ENCODE results near the gene RPS8.
"Not testable (repeated sequence)": the region's sequence is repeated elsewhere in the genome, so short reads cannot be mapped to it uniquely, and the experiment has no call there.

Gene RPS8

GRCh38 chr1:44757420-44757819 lies 17.9 kb upstream of the RPS8 start:
- H3K27me3 ChIP-seq (replicated peaks; ENCODE audit: insufficient read depth, low read length), result no peaks in the 10 kb centered on the region
- no peak for TF ChIP-seq EZH2 (optimal IDR thresholded peaks at IDR 0.05; ENCODE audit: low read depth, low read length)
- no peak for TF ChIP-seq CTCF (IDR thresholded peaks at IDR 0.05; ENCODE audit: low read length)
- TF ChIP-seq EZH2phosphoT487 (IDR thresholded peaks at IDR 0.05; ENCODE audit: low read length), result no peak
- H3K4me1 ChIP-seq (ENCODE audit: low read length), result peaks cover 5% of the 10 kb centered on the region
- H3F3A ChIP-seq (ENCODE audit: insufficient read depth, low read length), result no peaks in the 10 kb centered on the region; the same call in 1 of the 2 replicates
- H3K9ac ChIP-seq (ENCODE audit: low read length), result no peak overlapping the region
- H3K27ac ChIP-seq (ENCODE audit: low read length), result no peak overlapping the region
- no peak overlapping the region for H3K4me3 ChIP-seq (ENCODE audit: low read length)
- DNase-seq, result peak; percentile 21
- peaks cover 11% of the 10 kb centered on the region; the same call in 1 of the 2 replicates for H3K79me2 ChIP-seq (ENCODE audit: low read length)
- H2AFZ ChIP-seq (ENCODE audit: low read length), result no peak overlapping the region
- peaks cover 17% of the 10 kb centered on the region for H3K36me3 ChIP-seq (replicated peaks; ENCODE audit: insufficient read depth, low read length)
- no peaks in the 10 kb centered on the region for H4K20me1 ChIP-seq (ENCODE audit: insufficient read depth, low read length)
- H3K9me2 ChIP-seq (replicated peaks; ENCODE audit: insufficient read depth, low read length), result no peaks in the 10 kb centered on the region
- no peaks in the 10 kb centered on the region for H3K9me3 ChIP-seq (replicated peaks; ENCODE audit: insufficient read depth, low read length)
- H3K4me2 ChIP-seq (ENCODE audit: low read depth, low read length), result no peak overlapping the region

DNA sequence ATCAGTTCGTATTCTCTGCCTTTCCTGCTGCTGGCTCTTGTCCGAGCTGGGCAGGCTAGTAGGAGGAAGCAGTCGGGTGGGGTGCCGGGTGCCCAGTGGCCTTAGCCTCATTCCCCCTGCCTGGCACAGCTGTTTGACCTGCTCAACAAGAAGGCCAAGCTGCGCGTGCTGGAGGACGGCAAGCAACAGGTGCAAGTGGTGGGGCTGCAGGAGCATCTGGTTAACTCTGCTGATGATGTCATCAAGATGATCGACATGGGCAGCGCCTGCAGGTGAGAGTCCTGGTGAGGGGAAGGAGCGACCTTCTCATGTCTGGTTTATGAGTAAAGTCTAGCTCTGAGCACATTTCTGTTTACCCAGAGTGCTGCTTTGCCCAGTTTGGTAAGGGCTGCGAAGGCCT lies 16.3 kb upstream of the RPS8 start:
- Histone ChIP-seq H3K27ac (ENCODE audit: low read length) (no peak overlapping the region), H4K20me1 (ENCODE audit: insufficient read depth, low read length) (no peaks in the 10 kb centered on the region), H3K9me3 (replicated peaks; ENCODE audit: insufficient read depth, low read length) (no peaks in the 10 kb centered on the region), H3K27me3 (replicated peaks; ENCODE audit: insufficient read depth, low read length) (no peaks in the 10 kb centered on the region), H2AFZ (ENCODE audit: low read length) (no peak overlapping the region), H3K9ac (ENCODE audit: low read length) (no peak overlapping the region), H3F3A (ENCODE audit: insufficient read depth, low read length) (no peaks in the 10 kb centered on the region), H3K79me2 (ENCODE audit: low read length) (no peaks in the 10 kb centered on the region; the same call in 1 of the 2 replicates), H3K4me3 (ENCODE audit: low read length) (no peak overlapping the region), H3K9me2 (replicated peaks; ENCODE audit: insufficient read depth, low read length) (no peaks in the 10 kb centered on the region), H3K4me1 (ENCODE audit: low read length) (peaks cover 5% of the 10 kb centered on the region), H3K4me2 (ENCODE audit: low read depth, low read length) (no peak overlapping the region), H3K36me3 (replicated peaks; ENCODE audit: insufficient read depth, low read length) (peaks cover 16% of the 10 kb centered on the region; the same call in 1 of the 2 replicates)
- DNase-seq, result no peak
- TF ChIP-seq EZH2phosphoT487 (IDR thresholded peaks at IDR 0.05; ENCODE audit: low read length) (no peak), EZH2 (optimal IDR thresholded peaks at IDR 0.05; ENCODE audit: low read depth, low read length) (no peak), CTCF (IDR thresholded peaks at IDR 0.05; ENCODE audit: low read length) (no peak)

DNA sequence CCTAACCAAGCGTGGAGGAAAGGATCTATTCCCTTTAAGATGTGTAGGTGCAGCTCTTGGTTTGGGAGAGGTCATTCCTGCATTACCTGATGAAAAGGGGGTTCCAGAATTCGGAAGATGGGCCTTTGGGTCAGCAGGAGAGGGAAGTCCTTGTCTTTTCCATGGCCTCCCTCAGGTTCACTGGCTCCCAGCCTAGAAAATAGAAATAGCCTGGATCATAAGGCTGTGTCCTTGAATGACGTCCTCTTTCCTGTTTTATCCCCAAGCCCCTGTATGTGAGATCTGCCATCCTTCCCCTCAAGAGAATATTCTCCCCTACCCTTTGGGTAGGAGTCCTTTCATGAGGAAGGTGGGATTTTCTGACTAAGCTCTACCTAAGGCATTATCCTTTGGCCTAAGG lies 14.5 kb upstream of the RPS8 start:
- Histone ChIP-seq H2AFZ (ENCODE audit: low read length) (no peak overlapping the region), H3K27ac (ENCODE audit: low read length) (no peak overlapping the region), H3K4me1 (ENCODE audit: low read length) (peaks cover 5% of the 10 kb centered on the region), H3K4me2 (ENCODE audit: low read depth, low read length) (no peak overlapping the region), H3K36me3 (replicated peaks; ENCODE audit: insufficient read depth, low read length) (peaks cover 13% of the 10 kb centered on the region; the same call in 1 of the 2 replicates), H3K79me2 (ENCODE audit: low read length) (no peaks in the 10 kb centered on the region; the same call in 1 of the 2 replicates), H3K9me2 (replicated peaks; ENCODE audit: insufficient read depth, low read length) (no peaks in the 10 kb centered on the region), H4K20me1 (ENCODE audit: insufficient read depth, low read length) (no peaks in the 10 kb centered on the region), H3K27me3 (replicated peaks; ENCODE audit: insufficient read depth, low read length) (no peaks in the 10 kb centered on the region), H3K9ac (ENCODE audit: low read length) (no peak overlapping the region), H3F3A (ENCODE audit: insufficient read depth, low read length) (no peaks in the 10 kb centered on the region), H3K4me3 (ENCODE audit: low read length) (no peak overlapping the region), H3K9me3 (replicated peaks; ENCODE audit: insufficient read depth, low read length) (no peaks in the 10 kb centered on the region)
- TF ChIP-seq EZH2phosphoT487 (IDR thresholded peaks at IDR 0.05; ENCODE audit: low read length) (no peak), CTCF (IDR thresholded peaks at IDR 0.05; ENCODE audit: low read length) (no peak), EZH2 (optimal IDR thresholded peaks at IDR 0.05; ENCODE audit: low read depth, low read length) (no peak)
- DNase-seq, result no peak

GRCh38 chr1:44766421-44766820 lies 8.9 kb upstream of the RPS8 start:
- not testable (repeated sequence) for H2AFZ ChIP-seq (ENCODE audit: low read length); H3K4me1 ChIP-seq (ENCODE audit: low read length); H3K27me3 ChIP-seq (replicated peaks; ENCODE audit: insufficient read depth, low read length); DNase-seq; H3K4me2 ChIP-seq (ENCODE audit: low read depth, low read length); H3K79me2 ChIP-seq (ENCODE audit: low read length); H4K20me1 ChIP-seq (ENCODE audit: insufficient read depth, low read length); H3F3A ChIP-seq (ENCODE audit: insufficient read depth, low read length); H3K4me3 ChIP-seq (ENCODE audit: low read length); H3K9me3 ChIP-seq (replicated peaks; ENCODE audit: insufficient read depth, low read length); H3K27ac ChIP-seq (ENCODE audit: low read length); H3K9me2 ChIP-seq (replicated peaks; ENCODE audit: insufficient read depth, low read length); H3K9ac ChIP-seq (ENCODE audit: low read length)
- H3K36me3 ChIP-seq (replicated peaks; ENCODE audit: insufficient read depth, low read length), result peaks cover 14% of the 10 kb centered on the region

Measured in MM.1S (cell line).